Measurements from ENCODE around the gene PSMD3.

DNA sequence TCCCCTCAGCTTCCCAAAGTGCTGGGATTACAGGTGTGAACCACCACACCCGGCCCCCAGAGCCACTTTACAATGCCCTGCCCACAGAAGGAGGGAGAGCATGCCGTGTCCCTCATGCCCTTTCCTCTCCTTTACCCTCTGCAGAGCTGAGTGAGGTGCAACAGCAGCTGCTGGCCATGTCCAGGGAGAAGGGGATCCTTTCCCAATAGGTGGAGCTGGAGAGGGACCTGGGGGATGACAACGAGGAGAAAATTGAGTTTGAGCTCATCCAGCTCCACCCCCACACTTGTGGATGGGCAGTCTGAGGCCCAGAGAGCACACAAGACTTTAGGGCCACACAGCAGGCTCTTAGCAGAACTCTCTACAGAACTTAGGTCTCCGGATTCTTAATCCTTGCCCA lies 25.7 kb upstream of the PSMD3 start:
- TF ChIP-seq, protein P1, sequence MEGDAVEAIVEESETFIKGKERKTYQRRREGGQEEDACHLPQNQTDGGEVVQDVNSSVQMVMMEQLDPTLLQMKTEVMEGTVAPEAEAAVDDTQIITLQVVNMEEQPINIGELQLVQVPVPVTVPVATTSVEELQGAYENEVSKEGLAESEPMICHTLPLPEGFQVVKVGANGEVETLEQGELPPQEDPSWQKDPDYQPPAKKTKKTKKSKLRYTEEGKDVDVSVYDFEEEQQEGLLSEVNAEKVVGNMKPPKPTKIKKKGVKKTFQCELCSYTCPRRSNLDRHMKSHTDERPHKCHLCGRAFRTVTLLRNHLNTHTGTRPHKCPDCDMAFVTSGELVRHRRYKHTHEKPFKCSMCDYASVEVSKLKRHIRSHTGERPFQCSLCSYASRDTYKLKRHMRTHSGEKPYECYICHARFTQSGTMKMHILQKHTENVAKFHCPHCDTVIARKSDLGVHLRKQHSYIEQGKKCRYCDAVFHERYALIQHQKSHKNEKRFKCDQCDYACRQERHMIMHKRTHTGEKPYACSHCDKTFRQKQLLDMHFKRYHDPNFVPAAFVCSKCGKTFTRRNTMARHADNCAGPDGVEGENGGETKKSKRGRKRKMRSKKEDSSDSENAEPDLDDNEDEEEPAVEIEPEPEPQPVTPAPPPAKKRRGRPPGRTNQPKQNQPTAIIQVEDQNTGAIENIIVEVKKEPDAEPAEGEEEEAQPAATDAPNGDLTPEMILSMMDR (IDR thresholded peaks at IDR 0.05), result no peak
- no peak for TF ChIP-seq ZFX (IDR thresholded peaks at IDR 0.05; ENCODE audit: borderline replicate concordance)
